HepG2 (cell line): ENCODE results near the gene NELL2. TPM values are rescaled to one million over a fixed set of nuclear protein-coding genes. Genes with fewer than 3 reads are reported as not detected.

ENCODE experiments used
- ATAC-seq: fragments of 200-7000 bp; cut with Tn5 transposase; 3 replicates; pipeline ENCODE4 v1.9.1; 2020; ENCODE audit warnings: mild to moderate bottlenecking, moderate library complexity
- BruUV-seq: library from RNA; stranded (reverse); fragments of 400-500 nt; replicated peaks from 2 replicates; lab custom pipeline; 2021; lab: Mats Ljungman, UMichigan
- CTCF ChIA-PET: fragments of 300-600 bp; formaldehyde crosslinking; extraction: SDS; loops from one replicate; lab custom pipeline; 2021; ENCODE audit warnings: low total read pairs, inconsistent platforms, low intra/inter-chr PET ratio; lab: Yijun Ruan, JAX
- POLR2A ChIA-PET: fragments of 350-600 bp; sonication (Branson Sonifier 250); formaldehyde crosslinking; loops from one replicate; lab custom pipeline; 2020; ENCODE audit warnings: antibody characterized with exemption, inconsistent platforms; lab: Yijun Ruan, JAX
- DNase-seq: peaks from one replicate; pipeline ENCODE4 v3.0.0-alpha.2; 2015; ENCODE audit warnings: low spot score
- FAIRE-seq: peaks from 3 replicates; lab custom pipeline; 2011; peaks lifted over from hg19 to GRCh38; lab: Jason Lieb, UNC
- H2AFZ ChIP-seq: one replicate; pipeline ENCODE4 v1.6.1; 2011; ENCODE audit warnings: low read length, inconsistent platforms
- H3K27ac ChIP-seq: fragments of 300-600 bp; 3 replicates; pipeline ENCODE4 v1.8.0; 2011; ENCODE audit warnings: mixed run types, mild to moderate bottlenecking, mixed read lengths, low read length, inconsistent platforms; ENCODE audit not compliant: insufficient read depth; ENCODE audit errors: extremely low read length
- H3K27me3 ChIP-seq, 2 experiments: fragments of 200-600 bp in 1 of 2; 2 replicates in 1 of 2; 3 replicates in 1 of 2; pipeline versions ENCODE4 v1.6.0 to v1.8.0; 2011; ENCODE audit warnings: low read length in 2 of 2, mild to moderate bottlenecking in 2 of 2, moderate library complexity in 2 of 2, inconsistent platforms in 1 of 2; ENCODE audit not compliant: insufficient read depth in 2 of 2, control insufficient read depth in 1 of 2
- H3K36me3 ChIP-seq, 2 experiments: fragments of 200-600 bp in 1 of 2; replicated peaks in 1 of 2; 2 replicates in 1 of 2; 3 replicates in 1 of 2; pipeline versions ENCODE4 v1.5.1 to v1.8.0; 2011; ENCODE audit warnings: low read length in 2 of 2, inconsistent platforms in 1 of 2; ENCODE audit not compliant: insufficient read depth in 2 of 2, control insufficient read depth in 1 of 2
- H3K4me1 ChIP-seq: 2 replicates; pipeline ENCODE4 v1.5.1; 2012; ENCODE audit warnings: low read length, inconsistent platforms; ENCODE audit not compliant: insufficient read depth
- H3K4me2 ChIP-seq: 2 replicates; pipeline ENCODE4 v1.6.0; 2011; ENCODE audit warnings: low read depth, low read length, inconsistent platforms
- H3K4me3 ChIP-seq, 3 experiments: fragments of 200-600 bp in 1 of 3; sonication (generic), shearing (Covaris generic) in 1 of 3; replicated peaks in 1 of 3; 2 replicates each; pipeline ENCODE4 v1.5.1; 2011 to 2016; ENCODE audit warnings: low read length in 3 of 3, inconsistent platforms in 2 of 3, low read depth in 2 of 3, mild to moderate bottlenecking in 2 of 3, control low read depth in 1 of 3, mixed read lengths in 1 of 3; ENCODE audit not compliant: insufficient read depth in 1 of 3
- H3K79me2 ChIP-seq: one replicate; pipeline ENCODE4 v1.6.1; 2011; ENCODE audit warnings: low read length, inconsistent platforms; ENCODE audit not compliant: insufficient read depth
- H3K9ac ChIP-seq: 2 replicates; pipeline ENCODE4 v1.6.0; 2011; ENCODE audit warnings: mild to moderate bottlenecking, low read depth, low read length, inconsistent platforms; ENCODE audit not compliant: insufficient read depth
- H3K9me3 ChIP-seq: 2 replicates; pipeline ENCODE4 v1.5.1; 2012; ENCODE audit warnings: mild to moderate bottlenecking, low read length
- H4K20me1 ChIP-seq: 2 replicates; pipeline ENCODE4 v1.6.0; 2011; ENCODE audit warnings: inconsistent platforms, mild to moderate bottlenecking, low read length, moderate library complexity; ENCODE audit not compliant: insufficient read depth
- ATRX ChIP-seq: sonication (generic); formaldehyde crosslinking; IDR thresholded peaks from 2 replicates; pipeline ENCODE4 v1.4.0; 2020; ENCODE audit warnings: missing genetic modification reagents, borderline replicate concordance
- CREB1 ChIP-seq, 2 experiments: fragments of 450-650 bp in 1 of 2; IDR thresholded peaks; 2 replicates each; pipeline ENCODE4 v1.6.1; 2016 to 2017; ENCODE audit warnings: control low read depth in 1 of 2, mild to moderate bottlenecking in 1 of 2, missing compliant biosample characterization in 1 of 2, missing genetic modification characterization in 1 of 2
- MAFF ChIP-seq: IDR thresholded peaks from 2 replicates; pipeline ENCODE4 v1.6.1; 2011; ENCODE audit warnings: low read depth, low read length, improper control_type of control experiment
- MAFK ChIP-seq, 2 experiments: IDR thresholded peaks in 1 of 2; conservative IDR thresholded peaks in 1 of 2; 2 replicates each; pipeline ENCODE4 v1.6.1; 2011; ENCODE audit warnings: improper control_type of control experiment in 2 of 2, low read length in 2 of 2
- MIER2 ChIP-seq: IDR thresholded peaks from 2 replicates; pipeline ENCODE4 v1.6.1; 2016; ENCODE audit warnings: missing biosample characterization, missing genetic modification reagents
- MIER3 ChIP-seq: IDR thresholded peaks from 2 replicates; pipeline ENCODE4 v1.6.1; 2016; ENCODE audit warnings: missing compliant biosample characterization, borderline replicate concordance
- SALL2 ChIP-seq: sonication (generic); formaldehyde crosslinking; IDR thresholded peaks from 2 replicates; pipeline ENCODE4 v1.8.1; 2023; ENCODE audit warnings: mild to moderate bottlenecking, missing genetic modification reagents, inconsistent platforms
- SSRP1 ChIP-seq: IDR thresholded peaks from 2 replicates; pipeline ENCODE4 v1.6.1; 2016; ENCODE audit warnings: control low read depth
- TEAD3 ChIP-seq: optimal IDR thresholded peaks from 2 replicates; pipeline ENCODE3; 2016; ENCODE audit warnings: borderline replicate concordance
- ZBTB38 ChIP-seq: sonication (generic); formaldehyde crosslinking; IDR thresholded peaks from 2 replicates; pipeline ENCODE4 v1.5.1; 2020; ENCODE audit warnings: mild to moderate bottlenecking, missing genetic modification reagents
- ZNF256 ChIP-seq: sonication (generic); formaldehyde crosslinking; conservative IDR thresholded peaks from 2 replicates; pipeline ENCODE4 v1.4.0; 2020; ENCODE audit warnings: missing genetic modification reagents
- ZNF317 ChIP-seq: sonication (generic); formaldehyde crosslinking; IDR thresholded peaks from 2 replicates; pipeline ENCODE4 v1.5.0; 2020; ENCODE audit warnings: mild to moderate bottlenecking, missing genetic modification reagents
- ZNF550 ChIP-seq: sonication (generic); formaldehyde crosslinking; IDR thresholded peaks from 2 replicates; pipeline ENCODE4 v1.4.0; 2020; ENCODE audit warnings: mild to moderate bottlenecking, missing genetic modification reagents, borderline replicate concordance
- ZUFSP ChIP-seq: sonication (generic); formaldehyde crosslinking; IDR thresholded peaks from 2 replicates; pipeline ENCODE4 v1.9.0; 2021; ENCODE audit warnings: missing genetic modification reagents, mild to moderate bottlenecking, borderline replicate concordance
- WGBS: methylation state at CpG from one replicate; pipeline ENCODE4 v1.1.6; 2017; ENCODE audit warnings: low lambda C conversion rate; 5-methylcytosine and 5-hydroxymethylcytosine counted together
- in situ Hi-C: cut with HindIII; loops from 2 replicates; pipeline ENCODE4 v1.10.0; 2017; ENCODE audit warnings: low pct_unique_long_range_greater_than_20kb; ENCODE audit not compliant: extremely low pct_ligation_motif_present
- intact Hi-C: fragments of 100-400 bp; cut with micrococcal nuclease; formaldehyde crosslinking; loops from one replicate; pipeline ENCODE4 v1.10.0; 2022; ENCODE audit not compliant: unreplicated experiment
- polyA plus RNA-seq, 8 experiments: library from polyadenylated mRNA; depleted of rRNA in 3 of 8; stranded (reverse) in 7 of 8; unstranded in 1 of 8; fragments of >200 nt; fragmentation: Illumina TruSeq in 4 of 8; extraction: Trizol in 4 of 8; gene quantifications; 2 replicates each; pipeline versions ENCODE4 v1.2.1 to v1.2.3, GENCODE V29; 2011 to 2016; ENCODE audit warnings: low read depth in 4 of 8, missing spikeins in 1 of 8, mixed read lengths in 1 of 8; ENCODE audit not compliant: insufficient read depth in 1 of 8
- total RNA-seq, 5 experiments: library from RNA; depleted of rRNA; stranded (reverse); fragments of >200 nt; fragmentation: Illumina TruSeq; extraction: Trizol; gene quantifications; 2 replicates each; pipeline ENCODE4 v1.2.3, GENCODE V29; 2016; ENCODE audit warnings: low read depth in 1 of 5

Gene NELL2
- total and polyA plus RNA-seq, 2 of the 13 experiments (the other 11 are each of a cell fraction or from before 2014, with no cell fraction given): 0.11 TPM; not detected in 1

- TF ChIP-seq SSRP1 (CRISPR knock-in tag) (no peak), ZUFSP (no peak), ZNF317 (no peak), TEAD3 (CRISPR knock-in tag) (no peak)
Observed at GRCh38 chr12:44921736-44922135, 45.6 kb upstream of the NELL2 start (continued).

- no peak for ATAC-seq
Observed at GRCh38 chr12:44917141-44917540, 41.0 kb upstream of the NELL2 start.

GRCh38 chr12:44915958-44916357, 39.8 kb upstream of the NELL2 start:
- ATAC-seq: no peak
- no peak overlapping the region for H3K4me3 ChIP-seq
- no peak overlapping the region for H2AFZ ChIP-seq
- H3K27me3 ChIP-seq: no peaks in the 10 kb centered on the region
- BruUV-seq: no TSS peak
- H3K27ac ChIP-seq: no peak overlapping the region
- no peak for FAIRE-seq
- no peak for TF ChIP-seq ZNF256 (CRISPR knock-in tag)
- no peak for TF ChIP-seq ZBTB38 (CRISPR knock-in tag)
- peak; percentile 90 for TF ChIP-seq MAFF
- TF ChIP-seq MAFK (conservative IDR thresholded peaks at IDR 0.05 in 1 of 2, IDR thresholded peaks at IDR 0.05 in 1 of 2; ENCODE audit: low read length in 2 of 2): peak; percentile 92 to 96
- no peak for TF ChIP-seq MIER3
- TF ChIP-seq ATRX (CRISPR knock-in tag): no peak
- ChIA-PET POLR2A (no interaction called here), CTCF (no interaction called here)
- no peak overlapping the region for H3K4me2 ChIP-seq
- DNase-seq: no peak
- intact Hi-C loops (no loop called here), in situ Hi-C loops (no loop called here)
- no peaks in the 10 kb centered on the region for H3K9me3 ChIP-seq
- no peaks in the 10 kb centered on the region for H4K20me1 ChIP-seq
- no peaks in the 10 kb centered on the region for H3K4me1 ChIP-seq
- H3K9ac ChIP-seq: no peak overlapping the region
- H3K36me3 ChIP-seq: no peaks in the 10 kb centered on the region
- H3K79me2 ChIP-seq: no peaks in the 10 kb centered on the region

More at GRCh38 chr12:44917141-44917540, 41.0 kb upstream of the NELL2 start:
- Histone ChIP-seq H3K4me1 (no peaks in the 10 kb centered on the region), H4K20me1 (no peaks in the 10 kb centered on the region), H2AFZ (no peak overlapping the region), H3K36me3 (no peaks in the 10 kb centered on the region), H3K9ac (no peak overlapping the region), H3K27ac (no peak overlapping the region), H3K79me2 (no peaks in the 10 kb centered on the region), H3K9me3 (no peaks in the 10 kb centered on the region), H3K27me3 (no peaks in the 10 kb centered on the region), H3K4me3 (no peak overlapping the region), H3K4me2 (no peak overlapping the region)
- in situ Hi-C loops: no loop called here
- ChIA-PET POLR2A (no interaction called here), CTCF (no interaction called here)
- DNase-seq: no peak
- FAIRE-seq: no peak
- no TSS peak for BruUV-seq
- WGBS: 11% methylated on average over 1 of the region's 1 CpG
- TF ChIP-seq SALL2 (CRISPR knock-in tag): no peak
- TF ChIP-seq CREB1 (IDR thresholded peaks at IDR 0.05): peak; percentile 35; the same call in 1 of the 2 replicates
- no peak for TF ChIP-seq CREB1 (CRISPR knock-in tag; IDR thresholded peaks at IDR 0.05)
- TF ChIP-seq ZNF550: no peak
- TF ChIP-seq MIER2 (CRISPR knock-in tag): no peak
- intact Hi-C loops: no loop called here
